K562 (cell line): ENCODE measurements around the gene C1orf50. TPM values are rescaled to one million over a fixed set of nuclear protein-coding genes. Genes with fewer than 3 reads are reported as not detected.

Experiments
- ETS2 ChIP-seq: IDR thresholded peaks from 2 replicates; pipeline ENCODE4 v1.6.1; 2016; ENCODE audit warnings: borderline replicate concordance, missing genetic modification characterization, mild to moderate bottlenecking, moderate library complexity, missing compliant biosample characterization; ENCODE audit not compliant: poor library complexity, severe bottlenecking
- HNRNPL ChIP-seq: fragments of 200-400 bp; formaldehyde crosslinking; IDR thresholded peaks from 2 replicates; pipeline ENCODE4 v1.6.1; 2017; ENCODE audit warnings: low read depth, mild to moderate bottlenecking, low read length
- ILF3 ChIP-seq: fragments of 450-650 bp; IDR thresholded peaks from 2 replicates; pipeline ENCODE4 v1.6.1; 2018; ENCODE audit warnings: antibody characterized with exemption, mild to moderate bottlenecking, moderate library complexity, borderline replicate concordance
- KDM1A ChIP-seq, 2 experiments: fragments of 450-650 bp; IDR thresholded peaks; 2 replicates each; pipeline ENCODE4 v1.6.1; 2016; ENCODE audit warnings: mild to moderate bottlenecking in 2 of 2
- MTF1 ChIP-seq: fragments of 250-450 bp; sonication (Bioruptor Pico); IDR thresholded peaks from 2 replicates; pipeline ENCODE4 v1.9.0; 2021; ENCODE audit warnings: moderate library complexity, mild to moderate bottlenecking, inconsistent platforms, borderline replicate concordance
- NCOA4 ChIP-seq: fragments of 450-650 bp; IDR thresholded peaks from 2 replicates; pipeline ENCODE4 v1.6.1; 2018; ENCODE audit warnings: mild to moderate bottlenecking; ENCODE audit not compliant: partially characterized antibody
- PML ChIP-seq: IDR thresholded peaks from 2 replicates; pipeline ENCODE4 v1.6.1; 2012; ENCODE audit warnings: low read length, inconsistent platforms
- ZKSCAN1 ChIP-seq: fragments of 150-350 bp; IDR thresholded peaks from 2 replicates; pipeline ENCODE4 v1.6.1; 2016; ENCODE audit warnings: low read depth, low read length
- polyA plus RNA-seq, 8 experiments: library from polyadenylated mRNA; depleted of rRNA in 4 of 8; stranded (reverse) in 5 of 8; unstranded in 3 of 8; fragments of >200 nt; fragmentation: Nextera tagmentation in 2 of 8; fragmentation: Illumina TruSeq in 1 of 8; extraction: Ambion mirVana in 2 of 8; extraction: Trizol in 1 of 8; gene quantifications; 2 replicates each; pipeline versions ENCODE4 v1.2.1 to v1.2.3, GENCODE V29; 2011 to 2014; ENCODE audit warnings: inconsistent platforms in 1 of 8, missing spikeins in 1 of 8
- total RNA-seq, 7 experiments: library from RNA; depleted of rRNA in 6 of 7; stranded (reverse); fragments of >200 nt in 6 of 7; fragmentation: Illumina TruSeq in 2 of 7; extraction: Trizol in 2 of 7; gene quantifications; 2 replicates each; pipeline versions ENCODE4 v1.2.1 to v1.2.3, GENCODE V29; 2011 to 2021; ENCODE audit warnings: low replicate concordance in 1 of 7
- TF ChIP-seq, protein P1 (sequence below), 2 experiments: fragments of 450-650 bp in 1 of 2; sonication (generic) in 1 of 2; formaldehyde crosslinking in 1 of 2; IDR thresholded peaks; 2 replicates each; pipeline versions ENCODE4 v1.7.1 to v1.9.0; 2016 to 2022; ENCODE audit warnings: inconsistent platforms in 1 of 2, mild to moderate bottlenecking in 1 of 2, missing genetic modification reagents in 1 of 2
- TF ChIP-seq, protein P2 (sequence below): sonication (generic); formaldehyde crosslinking; IDR thresholded peaks from 2 replicates; pipeline ENCODE4 v1.8.1; 2022; ENCODE audit warnings: missing genetic modification reagents
- TF ChIP-seq, protein P3 (sequence below), 2 experiments: IDR thresholded peaks in 1 of 2; conservative IDR thresholded peaks in 1 of 2; 2 replicates each; pipeline ENCODE4 v1.6.1; 2016; ENCODE audit warnings: low read depth in 2 of 2, mild to moderate bottlenecking in 1 of 2, missing compliant biosample characterization in 1 of 2, missing genetic modification characterization in 1 of 2, moderate library complexity in 1 of 2

The C1orf50 gene
- total and polyA plus RNA-seq, 9 of the 15 experiments (the other 6 are each of a cell fraction or from before 2014, with no cell fraction given), result 0.55 to 13.9 (median 5.2) TPM

DNA sequence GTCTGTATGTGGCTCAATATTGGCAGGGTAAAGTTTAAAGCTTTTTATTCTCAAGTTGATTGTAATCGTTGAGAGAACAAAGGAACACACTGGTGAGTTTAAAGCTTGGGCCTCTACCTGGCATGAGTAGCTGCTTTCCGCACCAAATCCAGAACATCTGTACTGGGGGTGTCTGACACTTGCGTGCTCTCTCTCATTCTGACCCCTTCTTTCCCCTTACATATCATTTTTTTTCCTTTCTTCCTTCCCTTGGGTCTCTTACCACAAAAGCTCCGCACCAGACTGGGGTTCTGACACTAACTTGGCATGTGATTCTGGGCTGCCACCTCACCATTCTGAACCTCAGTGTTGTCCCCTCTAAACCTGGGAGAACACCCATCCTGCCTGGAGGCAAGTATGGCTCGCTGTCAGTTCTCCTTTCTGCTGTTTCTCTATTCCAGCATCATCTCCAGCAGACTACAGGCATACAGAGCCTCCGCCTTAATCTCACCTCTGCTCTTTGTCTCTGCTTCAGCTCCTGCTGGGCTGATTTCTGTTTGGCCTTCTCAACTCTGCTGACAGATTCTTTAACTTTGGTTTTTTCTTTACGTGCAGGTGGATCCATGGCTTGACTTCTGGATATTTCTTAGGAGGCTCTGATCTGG is 49.0 kb downstream of the C1orf50 start (continued):
- TF ChIP-seq, protein P1, sequence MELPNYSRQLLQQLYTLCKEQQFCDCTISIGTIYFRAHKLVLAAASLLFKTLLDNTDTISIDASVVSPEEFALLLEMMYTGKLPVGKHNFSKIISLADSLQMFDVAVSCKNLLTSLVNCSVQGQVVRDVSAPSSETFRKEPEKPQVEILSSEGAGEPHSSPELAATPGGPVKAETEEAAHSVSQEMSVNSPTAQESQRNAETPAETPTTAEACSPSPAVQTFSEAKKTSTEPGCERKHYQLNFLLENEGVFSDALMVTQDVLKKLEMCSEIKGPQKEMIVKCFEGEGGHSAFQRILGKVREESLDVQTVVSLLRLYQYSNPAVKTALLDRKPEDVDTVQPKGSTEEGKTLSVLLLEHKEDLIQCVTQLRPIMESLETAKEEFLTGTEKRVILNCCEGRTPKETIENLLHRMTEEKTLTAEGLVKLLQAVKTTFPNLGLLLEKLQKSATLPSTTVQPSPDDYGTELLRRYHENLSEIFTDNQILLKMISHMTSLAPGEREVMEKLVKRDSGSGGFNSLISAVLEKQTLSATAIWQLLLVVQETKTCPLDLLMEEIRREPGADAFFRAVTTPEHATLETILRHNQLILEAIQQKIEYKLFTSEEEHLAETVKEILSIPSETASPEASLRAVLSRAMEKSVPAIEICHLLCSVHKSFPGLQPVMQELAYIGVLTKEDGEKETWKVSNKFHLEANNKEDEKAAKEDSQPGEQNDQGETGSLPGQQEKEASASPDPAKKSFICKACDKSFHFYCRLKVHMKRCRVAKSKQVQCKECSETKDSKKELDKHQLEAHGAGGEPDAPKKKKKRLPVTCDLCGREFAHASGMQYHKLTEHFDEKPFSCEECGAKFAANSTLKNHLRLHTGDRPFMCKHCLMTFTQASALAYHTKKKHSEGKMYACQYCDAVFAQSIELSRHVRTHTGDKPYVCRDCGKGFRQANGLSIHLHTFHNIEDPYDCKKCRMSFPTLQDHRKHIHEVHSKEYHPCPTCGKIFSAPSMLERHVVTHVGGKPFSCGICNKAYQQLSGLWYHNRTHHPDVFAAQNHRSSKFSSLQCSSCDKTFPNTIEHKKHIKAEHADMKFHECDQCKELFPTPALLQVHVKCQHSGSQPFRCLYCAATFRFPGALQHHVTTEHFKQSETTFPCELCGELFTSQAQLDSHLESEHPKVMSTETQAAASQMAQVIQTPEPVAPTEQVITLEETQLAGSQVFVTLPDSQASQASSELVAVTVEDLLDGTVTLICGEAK (IDR thresholded peaks at IDR 0.05), result 0 out of 2 replicates have a peak, but pooled peaks have one; percentile 20
- TF ChIP-seq, protein P1 (CRISPR knock-in tag; IDR thresholded peaks at IDR 0.05), result no peak
- TF ChIP-seq, protein P2, sequence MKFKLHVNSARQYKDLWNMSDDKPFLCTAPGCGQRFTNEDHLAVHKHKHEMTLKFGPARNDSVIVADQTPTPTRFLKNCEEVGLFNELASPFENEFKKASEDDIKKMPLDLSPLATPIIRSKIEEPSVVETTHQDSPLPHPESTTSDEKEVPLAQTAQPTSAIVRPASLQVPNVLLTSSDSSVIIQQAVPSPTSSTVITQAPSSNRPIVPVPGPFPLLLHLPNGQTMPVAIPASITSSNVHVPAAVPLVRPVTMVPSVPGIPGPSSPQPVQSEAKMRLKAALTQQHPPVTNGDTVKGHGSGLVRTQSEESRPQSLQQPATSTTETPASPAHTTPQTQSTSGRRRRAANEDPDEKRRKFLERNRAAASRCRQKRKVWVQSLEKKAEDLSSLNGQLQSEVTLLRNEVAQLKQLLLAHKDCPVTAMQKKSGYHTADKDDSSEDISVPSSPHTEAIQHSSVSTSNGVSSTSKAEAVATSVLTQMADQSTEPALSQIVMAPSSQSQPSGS, result no peak
- TF ChIP-seq MTF1 (CRISPR knock-in tag) (no peak), ILF3 (no peak), KDM1A (IDR thresholded peaks at IDR 0.05) (peak in 1 of 2 experiments; percentile 31; a peak in 1 of 4 replicates), NCOA4 (no peak), ETS2 (tag) (no peak), ZKSCAN1 (no peak), HNRNPL (no peak), PML (no peak)
- TF ChIP-seq, protein P3, sequence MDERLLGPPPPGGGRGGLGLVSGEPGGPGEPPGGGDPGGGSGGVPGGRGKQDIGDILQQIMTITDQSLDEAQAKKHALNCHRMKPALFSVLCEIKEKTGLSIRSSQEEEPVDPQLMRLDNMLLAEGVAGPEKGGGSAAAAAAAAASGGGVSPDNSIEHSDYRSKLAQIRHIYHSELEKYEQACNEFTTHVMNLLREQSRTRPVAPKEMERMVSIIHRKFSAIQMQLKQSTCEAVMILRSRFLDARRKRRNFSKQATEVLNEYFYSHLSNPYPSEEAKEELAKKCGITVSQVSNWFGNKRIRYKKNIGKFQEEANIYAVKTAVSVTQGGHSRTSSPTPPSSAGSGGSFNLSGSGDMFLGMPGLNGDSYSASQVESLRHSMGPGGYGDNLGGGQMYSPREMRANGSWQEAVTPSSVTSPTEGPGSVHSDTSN (CRISPR knock-in tag; IDR thresholded peaks at IDR 0.05; ENCODE audit: low read depth), result no peak
- TF ChIP-seq, protein P3 (tag; conservative IDR thresholded peaks at IDR 0.05; ENCODE audit: low read depth), result no peak
